ENCODE measurements around the gene SEMA5A. TPM values are rescaled to one million over a fixed set of nuclear protein-coding genes. Genes with fewer than 3 reads are reported as not detected.
A peak's percentile ranks its signal among the peaks of the same experiment; 100 is the strongest.

Gene SEMA5A
- total RNA-seq, 6 experiments from 2014 or later: 54.2 to 69.7 (median 59.9) TPM

DNA sequence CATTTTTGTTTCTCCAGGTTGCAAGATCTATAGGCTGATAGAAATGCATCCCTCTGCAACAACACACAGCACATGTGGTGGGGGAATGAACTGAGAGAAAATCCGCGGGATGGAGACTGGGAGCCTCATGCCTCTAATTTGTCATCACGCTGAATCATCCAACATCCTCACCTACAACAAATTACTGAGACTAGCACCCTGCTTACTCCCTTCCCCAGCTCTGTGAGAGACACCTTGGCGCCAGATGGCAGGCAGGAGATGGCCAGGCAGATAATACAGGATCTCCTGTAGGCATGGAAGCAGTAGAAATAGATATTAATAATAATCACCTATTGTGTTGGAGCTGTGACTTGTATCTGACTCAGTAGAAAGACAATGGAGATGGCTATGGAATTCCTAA lies 276.9 kb downstream of the SEMA5A start:
- peaks cover 52% of the 10 kb centered on the region for H3K4me1 Mint-ChIP-seq (ENCODE audit: low read depth)
- no peak overlapping the region for H3K27ac Mint-ChIP-seq
- TF ChIP-seq, protein P1, sequence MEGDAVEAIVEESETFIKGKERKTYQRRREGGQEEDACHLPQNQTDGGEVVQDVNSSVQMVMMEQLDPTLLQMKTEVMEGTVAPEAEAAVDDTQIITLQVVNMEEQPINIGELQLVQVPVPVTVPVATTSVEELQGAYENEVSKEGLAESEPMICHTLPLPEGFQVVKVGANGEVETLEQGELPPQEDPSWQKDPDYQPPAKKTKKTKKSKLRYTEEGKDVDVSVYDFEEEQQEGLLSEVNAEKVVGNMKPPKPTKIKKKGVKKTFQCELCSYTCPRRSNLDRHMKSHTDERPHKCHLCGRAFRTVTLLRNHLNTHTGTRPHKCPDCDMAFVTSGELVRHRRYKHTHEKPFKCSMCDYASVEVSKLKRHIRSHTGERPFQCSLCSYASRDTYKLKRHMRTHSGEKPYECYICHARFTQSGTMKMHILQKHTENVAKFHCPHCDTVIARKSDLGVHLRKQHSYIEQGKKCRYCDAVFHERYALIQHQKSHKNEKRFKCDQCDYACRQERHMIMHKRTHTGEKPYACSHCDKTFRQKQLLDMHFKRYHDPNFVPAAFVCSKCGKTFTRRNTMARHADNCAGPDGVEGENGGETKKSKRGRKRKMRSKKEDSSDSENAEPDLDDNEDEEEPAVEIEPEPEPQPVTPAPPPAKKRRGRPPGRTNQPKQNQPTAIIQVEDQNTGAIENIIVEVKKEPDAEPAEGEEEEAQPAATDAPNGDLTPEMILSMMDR (IDR thresholded peaks at IDR 0.05): no peak
- no peaks in the 10 kb centered on the region for H3K9me3 Mint-ChIP-seq
- H3K36me3 Mint-ChIP-seq (ENCODE audit: low read depth): peaks cover 20% of the 10 kb centered on the region
- no peaks in the 10 kb centered on the region; the same call in 1 of the 2 replicates for H3K27me3 Mint-ChIP-seq (ENCODE audit: insufficient read depth)
- DNase-seq: no peak
- no peak overlapping the region for H3K4me3 Mint-ChIP-seq

GRCh38 chr5:9268226-9268625 lies 277.6 kb downstream of the SEMA5A start:
- DNase-seq: no peak
- Mint-ChIP-seq H3K27me3 (ENCODE audit: insufficient read depth) (no peaks in the 10 kb centered on the region; the same call in 1 of the 2 replicates), H3K4me3 (no peak overlapping the region), H3K36me3 (ENCODE audit: low read depth) (peaks cover 17% of the 10 kb centered on the region), H3K4me1 (ENCODE audit: low read depth) (peaks cover 55% of the 10 kb centered on the region), H3K9me3 (no peaks in the 10 kb centered on the region), H3K27ac (no peak overlapping the region)
- TF ChIP-seq, protein P1 (IDR thresholded peaks at IDR 0.05): no peak

DNA sequence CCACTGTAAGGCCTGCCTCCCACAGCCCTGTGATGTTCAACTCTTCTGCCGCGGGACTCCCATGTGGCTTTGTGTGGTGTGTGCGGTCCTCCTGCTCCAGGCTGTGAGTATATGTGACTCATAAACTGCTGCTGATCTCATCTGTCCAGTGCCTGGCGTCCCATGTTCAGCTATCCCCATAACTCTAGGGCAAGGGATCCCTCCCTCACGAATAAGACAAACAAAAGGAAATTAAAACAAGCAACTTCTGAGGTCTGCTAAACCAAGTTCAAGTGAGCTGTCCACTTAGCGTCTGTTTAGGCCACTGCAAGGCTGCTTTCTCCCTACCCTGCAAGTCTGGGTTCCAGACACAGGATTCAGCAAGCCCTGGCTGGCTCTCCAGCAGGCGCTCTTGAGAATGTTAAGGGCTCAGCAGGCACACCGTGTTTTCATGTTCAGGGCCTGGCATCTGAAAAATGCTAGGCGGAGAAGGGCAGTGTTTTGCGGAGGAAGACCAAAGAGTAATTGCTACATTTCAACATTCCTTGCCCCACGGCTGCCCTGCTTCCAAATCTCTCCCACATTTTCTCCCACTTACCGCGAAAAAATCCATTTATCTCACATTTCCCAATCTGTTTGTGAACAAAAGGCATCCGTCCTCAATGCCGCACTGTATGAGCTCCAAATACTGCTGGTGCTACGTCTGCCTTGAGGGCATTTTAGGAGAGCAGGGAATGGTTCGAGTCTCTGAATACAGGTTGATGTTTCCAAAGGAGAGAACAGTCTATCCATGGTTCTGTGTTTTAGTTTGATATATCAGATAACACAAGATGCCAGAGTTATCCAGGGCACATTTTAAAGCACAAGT lies 280.2 kb downstream of the SEMA5A start:
- TF ChIP-seq, protein P1 (IDR thresholded peaks at IDR 0.05): no peak
- Mint-ChIP-seq H3K27ac (peak overlapping the region; percentile 90), H3K4me3 (peak overlapping the region; percentile 84), H3K36me3 (ENCODE audit: low read depth) (peaks cover 4% of the 10 kb centered on the region; the same call in 1 of the 2 replicates), H3K4me1 (ENCODE audit: low read depth) (peaks cover 55% of the 10 kb centered on the region), H3K9me3 (no peaks in the 10 kb centered on the region), H3K27me3 (ENCODE audit: insufficient read depth) (no peaks in the 10 kb centered on the region)
- peak; percentile 96 for DNase-seq

DNA sequence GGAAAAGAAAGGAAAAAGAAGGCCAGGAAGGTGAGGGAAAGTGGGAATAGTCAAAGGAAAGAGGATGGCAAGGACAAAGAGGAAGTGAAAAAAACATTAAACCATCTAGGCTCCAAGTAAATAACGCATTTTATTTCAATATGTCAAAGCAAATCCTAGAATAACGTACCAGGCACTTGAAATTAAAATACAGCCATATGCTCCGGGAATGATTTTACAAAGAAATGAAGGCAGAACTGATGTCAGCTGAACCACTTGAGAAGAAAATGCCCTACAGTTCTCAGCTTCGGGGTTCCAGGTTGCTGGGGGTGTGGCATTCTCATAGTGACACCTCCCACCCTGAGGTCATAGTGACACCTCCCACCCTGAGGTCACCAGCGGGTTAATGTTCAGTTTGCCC lies 281.6 kb downstream of the SEMA5A start:
- Mint-ChIP-seq H3K36me3 (ENCODE audit: low read depth) (no peaks in the 10 kb centered on the region), H3K4me3 (no peak overlapping the region), H3K27ac (no peak overlapping the region), H3K4me1 (ENCODE audit: low read depth) (peaks cover 53% of the 10 kb centered on the region), H3K9me3 (no peaks in the 10 kb centered on the region), H3K27me3 (ENCODE audit: insufficient read depth) (no peaks in the 10 kb centered on the region)
- DNase-seq: no peak
- TF ChIP-seq, protein P1 (IDR thresholded peaks at IDR 0.05): no peak

- Mint-ChIP-seq H3K27ac (no peak overlapping the region), H3K4me3 (no peak overlapping the region), H3K9me3 (no peaks in the 10 kb centered on the region), H3K4me1 (ENCODE audit: low read depth) (peaks cover 47% of the 10 kb centered on the region), H3K27me3 (ENCODE audit: insufficient read depth) (no peaks in the 10 kb centered on the region), H3K36me3 (ENCODE audit: low read depth) (no peaks in the 10 kb centered on the region)
- TF ChIP-seq, protein P1 (IDR thresholded peaks at IDR 0.05): no peak
- no peak for DNase-seq
Observed at GRCh38 chr5:9263656-9264055, 282.2 kb downstream of the SEMA5A start.

All from HFFc6 (cell line).